ENCODE results near the gene CPZ.

The CPZ gene

DNA sequence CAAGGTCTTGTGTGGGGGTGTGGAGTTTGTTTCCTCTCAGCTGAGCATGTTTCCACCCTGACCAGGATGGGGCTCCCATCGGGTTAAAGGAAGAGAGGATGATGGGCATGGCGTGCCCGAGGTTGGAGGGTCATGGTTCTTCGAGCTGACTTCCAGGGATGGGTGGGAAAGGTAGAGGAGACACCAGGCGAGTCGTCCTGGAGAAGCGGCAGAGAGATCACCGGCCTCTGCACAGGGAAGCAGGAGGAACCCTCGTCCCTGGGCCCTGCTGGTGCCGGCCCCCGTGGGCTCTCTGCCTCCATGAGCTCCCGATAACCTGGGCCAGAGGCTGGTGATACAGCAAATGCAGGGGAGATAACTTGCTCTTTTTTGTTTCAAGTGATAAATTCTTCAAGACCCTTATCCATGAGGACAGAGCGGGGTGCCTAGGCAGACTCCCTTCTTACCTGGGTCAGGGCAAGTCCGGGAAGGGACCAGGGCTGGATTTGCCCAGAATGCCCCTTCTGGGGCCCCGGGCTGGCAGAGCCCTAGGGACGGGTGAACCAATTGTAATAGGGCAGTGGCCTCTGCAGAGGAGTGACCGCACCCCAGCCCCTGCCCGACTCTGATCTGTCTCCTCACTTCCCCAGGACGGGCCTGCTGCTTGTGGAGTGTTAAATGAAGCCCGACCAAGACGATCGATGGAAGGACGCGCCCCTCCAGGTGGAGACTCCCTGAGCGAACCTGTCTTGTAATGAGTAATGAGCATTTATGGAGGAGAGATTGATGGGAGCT lies 63.0 kb downstream of the CPZ start:
- no peak for DNase-seq (ENCODE audit: low read depth)

GRCh38 chr4:8656185-8656517 lies 63.6 kb downstream of the CPZ start:
- DNase-seq (ENCODE audit: low read depth) = no peak

- DNase-seq (ENCODE audit: low read depth) = no peak
Measured at GRCh38 chr4:8656711-8657380, 64.3 kb downstream of the CPZ start.

DNA sequence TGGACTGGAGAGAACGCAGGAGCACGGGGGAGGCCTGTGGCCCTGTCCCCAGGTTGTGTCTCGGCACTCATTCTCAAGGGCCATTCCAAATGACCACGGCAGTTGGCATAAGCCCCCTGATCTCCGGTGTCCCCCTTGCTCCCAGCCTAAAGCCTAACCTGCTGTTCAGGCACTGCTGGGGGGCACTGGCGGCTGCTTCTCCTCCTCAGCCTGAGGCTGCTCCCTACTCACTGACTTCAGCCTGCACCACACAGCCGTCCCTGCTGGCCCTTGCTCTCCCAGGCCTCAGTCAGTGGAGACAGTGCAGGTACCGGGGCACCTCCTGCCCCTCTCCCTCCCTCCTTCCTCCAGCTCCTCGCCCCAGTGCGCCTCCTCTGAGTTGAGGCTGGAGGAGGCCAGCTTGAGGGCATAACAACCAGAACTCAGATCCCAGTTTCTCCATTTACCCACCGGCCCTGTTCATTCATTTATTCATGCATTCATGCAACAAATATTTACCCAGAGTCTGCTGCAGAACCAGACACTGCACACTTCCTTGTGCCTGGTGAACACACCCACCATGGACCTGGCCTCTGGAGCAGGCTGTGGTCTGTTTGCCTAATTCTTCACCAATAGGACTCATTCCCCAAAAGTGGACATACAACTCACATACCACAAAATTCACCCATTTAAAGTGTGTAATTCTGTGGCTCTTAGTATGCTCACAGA lies 65.0 kb downstream of the CPZ start:
- DNase-seq (ENCODE audit: low read depth) = no peak

- no peak for DNase-seq (ENCODE audit: low read depth)
Measured at GRCh38 chr4:8662776-8663175, 70.2 kb downstream of the CPZ start.

DNA sequence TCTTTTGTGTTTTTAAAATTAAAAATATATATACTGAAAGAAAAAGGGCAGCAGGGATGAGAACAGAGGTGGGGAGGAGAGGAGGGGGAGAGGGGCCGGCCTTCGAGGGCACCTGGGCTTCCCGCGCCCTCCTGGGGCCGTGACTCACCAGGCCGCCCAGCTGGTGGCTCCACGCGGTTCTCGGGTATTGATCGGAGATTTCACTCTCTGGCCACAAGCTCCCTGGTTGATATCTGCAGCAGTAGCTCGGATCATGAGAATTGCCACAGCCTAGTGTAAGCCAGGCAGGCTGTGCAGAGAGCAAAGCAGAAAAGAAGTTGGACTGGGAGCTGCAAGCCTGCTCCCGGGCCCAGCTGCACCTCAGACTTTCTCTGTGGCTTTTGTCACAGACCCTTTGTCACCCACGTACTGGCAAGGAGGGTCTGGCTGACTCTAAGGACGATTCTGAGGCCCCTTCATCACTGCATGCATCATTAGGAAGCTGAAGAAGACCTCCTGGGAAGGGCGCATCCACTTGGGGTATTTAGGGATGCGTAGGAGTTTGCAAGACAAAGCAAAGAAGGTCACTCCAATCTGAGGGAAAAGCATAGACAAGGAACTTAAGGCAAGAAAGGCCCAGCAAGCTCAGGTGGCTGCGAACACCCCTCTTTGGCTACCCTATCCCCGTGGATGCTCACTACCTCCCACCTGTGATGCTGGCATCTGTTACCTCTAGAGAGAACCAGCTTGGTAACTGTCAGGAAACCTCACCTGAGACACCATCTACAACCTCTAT lies 71.7 kb downstream of the CPZ start:
- no peak for DNase-seq (ENCODE audit: low read depth)

DNA sequence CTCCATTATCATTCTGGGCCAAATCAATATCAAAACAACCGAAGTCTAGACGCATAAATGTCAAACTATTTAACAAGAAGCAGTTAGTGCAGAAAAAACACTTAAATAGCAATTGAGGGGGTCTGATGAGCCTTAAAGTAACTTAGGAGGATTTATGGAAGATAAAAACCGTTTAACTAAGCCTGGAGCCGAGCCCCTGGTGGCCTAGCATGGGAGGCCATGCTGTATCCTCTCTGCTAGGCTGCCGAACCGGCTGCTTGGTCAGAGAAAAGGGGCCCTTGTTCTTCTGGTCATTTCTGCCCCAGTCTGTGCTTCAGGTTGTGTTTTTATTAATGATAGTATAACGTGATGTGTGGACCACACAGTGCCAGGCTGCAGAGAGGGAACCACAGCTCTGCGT lies 72.4 kb downstream of the CPZ start:
- DNase-seq (ENCODE audit: low read depth) = no peak

DNA sequence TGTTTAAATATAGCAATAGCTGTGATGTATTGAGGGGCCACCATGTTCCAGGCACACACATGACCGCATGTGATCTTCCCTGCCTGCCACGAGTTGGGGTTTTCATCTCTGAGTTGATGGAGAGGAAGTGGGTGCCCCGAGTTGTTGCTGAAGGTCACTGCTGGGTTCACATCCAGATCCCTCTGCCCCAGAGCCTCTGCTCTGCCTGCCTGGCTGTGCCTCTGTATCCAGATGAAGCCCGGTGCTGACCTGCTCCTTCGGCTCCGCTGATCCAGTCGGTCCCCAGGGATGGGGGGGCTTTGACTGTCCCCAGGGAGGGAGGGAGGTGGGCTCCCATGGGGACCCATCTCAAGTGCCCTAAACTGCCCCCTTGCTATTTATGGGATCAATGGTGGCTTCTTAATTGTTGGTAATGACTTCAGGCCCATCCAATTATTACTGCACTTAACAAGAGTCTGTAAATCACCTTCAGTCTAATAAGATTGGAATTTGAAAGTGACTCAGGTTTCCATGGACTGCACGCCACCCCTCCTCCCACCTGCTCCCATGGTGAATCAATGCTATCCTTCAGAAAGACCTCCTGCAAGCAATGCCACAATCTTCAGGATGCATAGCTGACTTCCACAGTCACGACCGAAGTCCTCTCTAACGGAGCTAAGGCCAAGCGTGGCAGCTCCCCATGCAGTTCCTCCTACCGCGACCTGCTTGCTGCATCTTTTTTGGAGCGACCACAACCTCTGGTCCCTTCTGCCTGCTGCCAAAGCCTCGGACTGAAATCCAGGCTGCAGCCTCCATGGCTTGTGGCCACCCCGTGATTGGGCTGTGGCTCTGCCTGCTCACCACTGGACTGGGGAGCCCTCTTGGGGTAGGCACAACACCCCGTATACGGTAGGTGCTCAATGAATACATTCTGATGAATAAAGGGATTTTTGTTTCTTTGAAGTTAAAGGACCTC lies 73.1 kb downstream of the CPZ start:
- DNase-seq (ENCODE audit: low read depth) = no peak

DNA sequence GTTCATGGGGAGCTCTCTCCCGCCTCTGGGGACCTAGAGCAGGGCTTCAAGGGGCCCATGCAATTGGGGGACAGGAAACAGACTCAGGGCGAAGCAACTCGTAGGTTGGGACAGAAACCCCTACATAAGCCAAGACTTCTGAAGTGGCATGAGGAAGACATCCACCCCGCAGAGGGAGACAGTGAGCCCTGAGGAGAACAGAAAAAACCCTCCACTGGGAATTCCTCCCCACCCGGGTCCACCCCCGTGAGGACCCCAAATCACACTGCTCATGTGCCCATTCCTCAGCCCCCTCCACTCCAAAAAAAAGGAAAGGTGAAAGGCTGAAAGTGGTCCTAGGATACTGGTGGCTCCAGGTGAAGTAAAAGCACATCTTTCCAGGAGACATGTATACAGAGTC lies 74.0 kb downstream of the CPZ start:
- DNase-seq (ENCODE audit: low read depth) = no peak
